Suprapubic skin (tissue), 3 donors: ENCODE measurements around the gene MEIOSIN.

Experiments
- CTCF ChIP-seq, 2 donors: fragments of 200-600 bp in 1 of 2; fragments of 450-650 bp in 1 of 2; sonication (generic) in 1 of 2; IDR thresholded peaks; one replicate each; pipeline ENCODE4 v1.5.1; 2016 to 2019; ENCODE audit warnings: antibody characterized with exemption in 2 of 2, mild to moderate bottlenecking in 1 of 2, moderate library complexity in 1 of 2
- EP300 ChIP-seq: sonication (generic); formaldehyde crosslinking; IDR thresholded peaks from one replicate; pipeline ENCODE4 v1.6.1; 2017; ENCODE audit warnings: antibody characterized with exemption
- POLR2A ChIP-seq, 2 donors: fragments of 450-650 bp; IDR thresholded peaks; one replicate each; pipeline ENCODE4 v1.6.1; 2017; ENCODE audit warnings: antibody characterized with exemption in 2 of 2, mild to moderate bottlenecking in 2 of 2, moderate library complexity in 2 of 2

- no peak for TF ChIP-seq EP300
- no peak for TF ChIP-seq CTCF (IDR thresholded peaks at IDR 0.05)
- no peak for TF ChIP-seq POLR2A (IDR thresholded peaks at IDR 0.05)
These were observed 33.7 kb downstream of the MEIOSIN start for GRCh38 chr19:45766869-45767346.
